Fibroblast of the conjunctiva (primary cell): ENCODE data around the gene TIAM2.
"Not testable (repeated sequence)": the region's sequence is repeated elsewhere in the genome, so short reads cannot be mapped to it uniquely, and the experiment has no call there.

ENCODE experiments used
- DNase-seq: peaks from one replicate; pipeline ENCODE4 v3.0.0-alpha.2; 2010; ENCODE audit warnings: low read depth

The TIAM2 gene

GRCh38 chr6:154995254-154996015 is at the start of gene TIAM2:
TIAM2 (plus strand) TSS chr6:154995315; CDS start chr6:155129224, 133,909 bp downstream.
- DNase-seq = no peak

- DNase-seq = no peak
Measured at GRCh38 chr6:154950979-154951344, 44.2 kb upstream of the TIAM2 start.

GRCh38 chr6:154951345-154952200 is 43.5 kb upstream of the TIAM2 start:
- no peak for DNase-seq

GRCh38 chr6:154953644-154954043 is 41.5 kb upstream of the TIAM2 start:
- no peak for DNase-seq

- DNase-seq = no peak
Measured at GRCh38 chr6:154954347-154954746, 40.8 kb upstream of the TIAM2 start.

GRCh38 chr6:154956771-154957522 is 38.2 kb upstream of the TIAM2 start:
- DNase-seq = no peak

GRCh38 chr6:154958469-154958868 is 36.6 kb upstream of the TIAM2 start:
- no peak for DNase-seq

- no peak for DNase-seq
Measured at GRCh38 chr6:154960299-154960843, 34.7 kb upstream of the TIAM2 start.

GRCh38 chr6:154960854-154961530 is 34.1 kb upstream of the TIAM2 start:
- no peak for DNase-seq

- DNase-seq = peak; percentile 74
Measured at GRCh38 chr6:154962753-154963152, 32.4 kb upstream of the TIAM2 start.

GRCh38 chr6:154966065-154966770 is 28.9 kb upstream of the TIAM2 start:
- not testable (repeated sequence) for DNase-seq

GRCh38 chr6:154969796-154970195 is 25.3 kb upstream of the TIAM2 start:
- no peak for DNase-seq

- DNase-seq = no peak
Measured at GRCh38 chr6:154974485-154975149, 20.5 kb upstream of the TIAM2 start.

- no peak for DNase-seq
Measured at GRCh38 chr6:154977588-154977987, 17.5 kb upstream of the TIAM2 start.

- DNase-seq = no peak
Measured at GRCh38 chr6:154980273-154981078, 14.6 kb upstream of the TIAM2 start.

- DNase-seq = no peak
Measured at GRCh38 chr6:154981079-154981870, 13.8 kb upstream of the TIAM2 start.

GRCh38 chr6:154984146-154984545 is 11.0 kb upstream of the TIAM2 start:
- DNase-seq = no peak

- no peak for DNase-seq
Measured at GRCh38 chr6:154986787-154987235, 8.3 kb upstream of the TIAM2 start.

GRCh38 chr6:154989448-154989847 is 5.7 kb upstream of the TIAM2 start:
- no peak for DNase-seq
